CD4-positive, alpha-beta T cell treated with Interleukin-4 for 4 hours (primary cell): ENCODE measurements around the gene CLEC4G.
A peak's percentile ranks its signal among the peaks of the same experiment; 100 is the strongest.

ENCODE experiments used
- DNase-seq: peaks from one replicate; pipeline ENCODE4 v3.0.0-alpha.2; 2020

The CLEC4G gene

GRCh38 chr19:7691497-7691896, 40.4 kb downstream of the CLEC4G start:
- DNase-seq, result no peak

- DNase-seq, result no peak
Observed at GRCh38 chr19:7690779-7691258, 41.1 kb downstream of the CLEC4G start.

GRCh38 chr19:7689165-7689564, 42.7 kb downstream of the CLEC4G start:
- DNase-seq, result no peak

GRCh38 chr19:7687177-7687576, 44.7 kb downstream of the CLEC4G start:
- DNase-seq, result no peak

DNA sequence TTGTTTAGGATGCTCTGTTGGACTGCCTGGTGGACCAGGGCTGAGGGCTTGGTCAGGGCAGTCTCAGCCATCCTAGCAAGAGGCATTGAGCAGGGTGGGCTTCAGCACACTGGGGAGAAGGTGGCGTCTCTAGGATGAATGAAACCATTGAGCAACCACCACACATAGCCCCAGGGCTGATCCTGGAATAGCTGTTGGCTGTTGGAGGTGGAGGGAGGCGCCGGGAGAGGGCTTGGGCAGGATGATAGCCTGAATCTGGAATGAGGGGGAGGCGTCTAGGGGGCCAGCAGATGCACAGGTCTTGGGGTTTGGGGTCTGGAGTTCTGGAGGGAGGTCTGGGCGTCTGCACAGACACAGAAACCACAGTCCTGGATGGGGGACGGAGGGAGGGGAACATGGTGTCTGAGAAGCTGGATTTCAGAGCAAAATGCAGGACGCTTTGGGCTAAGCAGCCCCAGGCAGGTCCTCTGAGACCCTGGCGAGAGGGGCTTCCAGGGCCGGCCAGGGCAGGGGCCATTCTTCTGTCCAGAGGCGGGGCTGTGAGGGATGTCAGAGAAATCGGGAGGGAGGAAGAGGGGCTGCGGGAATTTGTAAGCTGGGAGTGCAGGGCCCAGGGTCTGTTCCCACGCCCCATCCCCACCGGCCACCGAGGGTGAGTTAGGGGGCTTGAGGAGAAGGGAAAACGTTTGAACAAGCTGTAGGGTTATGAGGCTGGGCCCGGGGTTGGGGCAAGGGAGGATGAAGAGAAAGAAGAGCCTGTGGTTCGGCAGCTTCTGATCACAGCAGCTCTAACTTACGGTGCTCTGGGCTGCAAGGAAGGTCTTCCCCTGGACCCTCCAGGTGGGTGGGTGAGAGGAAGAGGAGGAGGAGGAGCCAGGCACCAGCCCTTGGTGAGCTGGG, 46.1 kb downstream of the CLEC4G start:
- DNase-seq, result no peak

- no peak for DNase-seq
Observed at GRCh38 chr19:7682175-7682855, 49.6 kb downstream of the CLEC4G start.

DNA sequence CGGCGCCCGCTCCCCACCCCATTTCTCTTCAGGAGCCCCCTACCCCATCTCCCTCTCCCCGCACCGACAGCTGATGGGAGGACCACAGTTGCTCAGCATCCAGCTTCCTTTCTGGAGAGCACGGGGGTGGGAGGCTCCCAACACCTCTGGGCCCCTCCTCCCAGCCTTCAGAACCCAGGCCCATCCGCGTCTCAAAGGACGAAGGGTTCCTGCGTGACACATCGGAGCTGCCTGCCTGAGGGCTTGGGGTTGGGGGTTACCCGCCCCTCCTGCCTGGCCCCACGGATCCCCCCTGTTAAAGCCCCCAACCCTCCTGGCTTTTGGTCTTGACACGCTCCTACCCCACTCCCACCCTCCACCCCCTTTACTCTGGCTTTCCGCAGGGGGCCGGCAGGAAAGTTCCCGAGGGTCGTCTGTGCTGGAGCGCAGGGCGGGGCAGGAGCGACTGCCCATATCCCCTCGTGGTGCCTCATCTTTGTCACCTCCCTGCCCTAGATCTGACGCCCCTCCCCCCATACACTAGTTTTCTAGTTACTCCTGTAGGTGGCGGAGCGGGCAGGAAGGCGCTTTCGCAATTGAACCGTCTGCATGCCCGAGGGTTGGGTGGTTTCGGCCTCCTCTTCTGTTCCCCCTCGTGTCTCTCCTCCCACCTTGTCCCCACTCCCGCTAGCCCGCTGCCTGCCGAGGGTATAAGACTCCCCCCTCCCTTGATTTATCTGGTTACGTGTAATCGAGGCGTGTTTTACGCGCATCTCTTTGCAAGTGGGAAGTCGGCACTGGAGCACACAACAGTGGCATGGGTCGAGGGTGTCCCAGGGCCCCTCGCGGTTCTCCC, 50.4 kb downstream of the CLEC4G start:
- DNase-seq, result peak; percentile 88

GRCh38 chr19:7680606-7681339, 51.1 kb downstream of the CLEC4G start, which contains the start of gene TRAPPC5:
Gene TRAPPC5 (plus strand): TSS chr19:7680833. CDS start chr19:7682254, 1,421 bp downstream.
- peak; percentile 79 for DNase-seq

- no peak for DNase-seq
Observed at GRCh38 chr19:7679771-7680605, 51.9 kb downstream of the CLEC4G start.

- peak; percentile 81 for DNase-seq
Observed at GRCh38 chr19:7678971-7679751, 52.7 kb downstream of the CLEC4G start.
